ENCODE data around the gene MACROD2.

DNA sequence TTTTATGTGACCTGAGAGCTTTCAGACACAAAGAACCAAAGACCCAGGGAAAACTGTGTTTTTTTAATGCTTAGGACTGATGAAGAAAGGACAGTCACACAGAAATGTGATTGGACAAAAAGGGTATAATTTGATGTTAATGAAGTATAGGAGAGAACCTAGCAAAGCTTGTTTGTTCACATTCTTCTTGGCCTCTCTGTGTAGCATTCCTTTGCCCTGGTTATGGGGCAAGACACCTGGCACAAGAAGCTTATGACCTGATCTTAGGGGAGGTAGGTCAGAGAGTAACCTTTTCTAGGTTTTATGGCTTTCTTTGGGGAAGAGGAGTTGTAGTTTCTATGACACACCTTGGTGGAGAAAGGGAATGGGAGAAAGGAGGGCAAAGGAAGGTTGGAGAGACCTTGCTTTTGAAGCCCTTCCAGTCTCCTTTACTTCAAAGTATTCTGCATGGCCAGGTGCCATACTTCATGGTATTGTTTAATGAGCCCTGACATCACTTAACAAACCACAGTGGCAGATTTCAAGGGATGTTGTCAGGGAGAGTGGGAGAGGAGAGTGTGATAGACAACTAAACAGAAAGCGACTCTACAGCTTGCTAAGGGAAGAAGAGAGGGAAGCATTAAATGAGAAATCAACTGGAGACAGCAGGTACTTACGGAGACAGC lies 1043.9 kb downstream of the MACROD2 start:
- TF ChIP-seq, protein P1, sequence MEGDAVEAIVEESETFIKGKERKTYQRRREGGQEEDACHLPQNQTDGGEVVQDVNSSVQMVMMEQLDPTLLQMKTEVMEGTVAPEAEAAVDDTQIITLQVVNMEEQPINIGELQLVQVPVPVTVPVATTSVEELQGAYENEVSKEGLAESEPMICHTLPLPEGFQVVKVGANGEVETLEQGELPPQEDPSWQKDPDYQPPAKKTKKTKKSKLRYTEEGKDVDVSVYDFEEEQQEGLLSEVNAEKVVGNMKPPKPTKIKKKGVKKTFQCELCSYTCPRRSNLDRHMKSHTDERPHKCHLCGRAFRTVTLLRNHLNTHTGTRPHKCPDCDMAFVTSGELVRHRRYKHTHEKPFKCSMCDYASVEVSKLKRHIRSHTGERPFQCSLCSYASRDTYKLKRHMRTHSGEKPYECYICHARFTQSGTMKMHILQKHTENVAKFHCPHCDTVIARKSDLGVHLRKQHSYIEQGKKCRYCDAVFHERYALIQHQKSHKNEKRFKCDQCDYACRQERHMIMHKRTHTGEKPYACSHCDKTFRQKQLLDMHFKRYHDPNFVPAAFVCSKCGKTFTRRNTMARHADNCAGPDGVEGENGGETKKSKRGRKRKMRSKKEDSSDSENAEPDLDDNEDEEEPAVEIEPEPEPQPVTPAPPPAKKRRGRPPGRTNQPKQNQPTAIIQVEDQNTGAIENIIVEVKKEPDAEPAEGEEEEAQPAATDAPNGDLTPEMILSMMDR (conservative IDR thresholded peaks at IDR 0.05) = no peak
- no peak for TF ChIP-seq ZFX (IDR thresholded peaks at IDR 0.05)
